ENCODE results near the gene ZDHHC22. TPM values are rescaled to one million over a fixed set of nuclear protein-coding genes. Genes with fewer than 3 reads are reported as not detected.

The ZDHHC22 gene
- total RNA-seq, 1 donor from 2014 or later = 0.40 TPM

DNA sequence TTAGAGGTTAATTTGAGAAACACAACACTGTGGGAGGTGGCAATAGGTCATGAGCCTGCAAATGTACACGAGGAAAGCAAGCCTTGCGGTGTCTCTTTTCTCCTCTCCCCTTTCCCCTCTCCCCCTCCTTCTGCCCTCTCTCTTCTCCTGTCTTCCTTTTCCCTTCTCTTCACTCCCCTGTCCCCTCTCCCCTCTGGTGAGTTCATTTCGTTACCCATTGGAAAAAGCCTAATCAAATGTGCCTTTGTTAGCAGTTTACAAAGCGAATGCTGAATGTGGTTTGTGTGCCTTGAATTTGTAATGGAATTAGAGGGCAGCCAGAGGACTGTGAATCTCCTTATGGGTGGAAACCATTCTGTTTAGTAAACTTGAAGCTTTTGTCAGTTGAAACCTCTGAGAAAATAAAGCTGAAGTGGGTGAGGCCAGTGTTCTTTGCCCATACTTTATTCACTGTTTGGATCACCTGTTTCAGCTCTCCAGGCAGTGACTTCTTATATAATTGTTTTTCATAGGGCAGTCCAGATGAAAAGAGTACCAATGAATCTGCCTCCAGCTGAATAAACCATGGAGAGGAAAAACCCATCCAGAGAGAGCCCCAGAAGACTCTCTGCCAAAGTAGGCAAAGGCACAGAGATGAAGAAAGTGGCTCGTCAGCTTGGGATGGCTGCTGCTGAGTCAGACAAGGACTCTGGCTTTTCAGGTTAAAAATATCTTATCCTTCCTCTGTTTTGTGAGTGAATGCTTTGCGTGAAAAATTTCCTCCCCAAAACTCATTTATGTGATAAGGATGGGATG lies 36.2 kb downstream of the ZDHHC22 start:
- DNase-seq (ENCODE audit: low read depth) = no peak

- DNase-seq (ENCODE audit: low read depth) = no peak
Observed at GRCh38 chr14:77104393-77104792, 37.2 kb downstream of the ZDHHC22 start.

- DNase-seq (ENCODE audit: low read depth) = no peak
Observed at GRCh38 chr14:77103951-77104350, 37.6 kb downstream of the ZDHHC22 start.

GRCh38 chr14:77103475-77103874 lies 38.1 kb downstream of the ZDHHC22 start:
- DNase-seq (ENCODE audit: low read depth) = no peak

GRCh38 chr14:77102154-77102553 lies 39.4 kb downstream of the ZDHHC22 start:
- DNase-seq (ENCODE audit: low read depth) = no peak

DNA sequence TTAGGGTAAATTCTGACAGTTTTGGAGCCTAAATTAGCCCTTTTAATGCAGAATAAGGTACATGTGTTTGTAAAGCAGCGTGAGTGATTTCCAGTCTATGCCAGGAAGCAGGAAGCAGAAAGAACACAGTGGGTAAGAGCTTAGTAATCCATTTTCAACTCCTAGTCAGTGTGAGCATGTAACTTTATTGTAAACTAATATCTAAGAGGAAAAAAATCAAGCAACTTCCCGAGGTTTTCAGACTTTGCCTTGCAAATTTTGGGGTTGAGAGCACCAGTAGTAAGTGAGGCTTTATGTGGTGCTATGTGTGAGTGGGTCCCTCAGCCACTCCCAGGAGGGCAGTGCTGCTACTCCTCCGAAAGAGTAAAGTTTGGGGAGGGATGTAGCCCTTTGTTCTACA lies 40.6 kb downstream of the ZDHHC22 start:
- DNase-seq (ENCODE audit: low read depth) = no peak

- DNase-seq (ENCODE audit: low read depth) = peak; percentile 57
Observed at GRCh38 chr14:77099425-77100167, 42.0 kb downstream of the ZDHHC22 start.

DNA sequence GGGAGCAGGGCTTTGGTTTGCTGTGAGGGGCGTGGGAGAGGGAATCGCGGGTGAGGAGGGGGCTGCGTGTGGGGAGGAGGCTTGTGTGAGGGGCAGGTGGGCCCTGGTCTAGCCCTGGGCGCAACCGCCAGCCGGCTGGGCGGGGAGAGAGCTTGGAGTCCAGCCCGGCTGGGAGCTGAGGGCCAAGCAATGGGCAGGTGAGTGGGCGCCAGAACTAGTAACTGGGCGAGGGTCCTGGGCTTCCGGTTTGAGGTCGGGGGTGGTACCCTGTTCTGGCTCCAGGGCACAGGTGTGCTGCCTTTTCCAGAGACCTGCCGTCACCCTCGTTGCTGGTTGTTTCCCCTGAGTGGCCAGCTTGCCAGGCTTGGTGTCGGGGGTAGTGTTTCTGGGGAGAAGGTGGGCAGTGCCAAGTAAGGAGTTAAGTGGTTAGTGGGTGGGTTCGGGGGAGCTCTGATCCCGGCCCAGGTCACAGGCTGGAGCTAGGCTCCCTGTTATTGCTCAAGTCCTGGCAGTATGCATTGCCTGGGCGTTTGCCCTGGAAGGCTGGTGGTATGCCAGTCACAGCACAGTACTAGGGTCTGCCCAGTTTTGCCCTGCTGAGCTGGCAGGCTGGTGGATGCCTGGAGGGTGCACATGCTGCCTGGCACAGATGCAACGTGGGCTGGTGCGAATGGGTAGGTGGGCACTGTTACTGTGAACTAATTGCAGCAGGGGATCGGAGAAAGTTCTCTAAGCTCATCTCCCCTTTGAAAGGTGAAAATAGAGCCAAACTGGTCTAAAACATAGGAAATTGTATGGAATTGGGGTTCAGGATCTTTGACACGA lies 42.9 kb downstream of the ZDHHC22 start:
- no peak for DNase-seq (ENCODE audit: low read depth)

- peak; percentile 99 for DNase-seq (ENCODE audit: low read depth)
Observed at GRCh38 chr14:77097700-77098528, 43.7 kb downstream of the ZDHHC22 start, which contains the start of gene CIPC. TSS of gene CIPC (plus strand) at chr14:77098258. CDS start at chr14:77105709, 7,451 bp downstream.

GRCh38 chr14:77097006-77097699 lies 44.4 kb downstream of the ZDHHC22 start:
- DNase-seq (ENCODE audit: low read depth) = peak; percentile 81

- peak; percentile 86 for DNase-seq (ENCODE audit: low read depth)
Observed at GRCh38 chr14:77094672-77095284, 46.8 kb downstream of the ZDHHC22 start.

- no peak for DNase-seq (ENCODE audit: low read depth)
Observed at GRCh38 chr14:77092676-77093075, 48.9 kb downstream of the ZDHHC22 start.

- DNase-seq (ENCODE audit: low read depth) = no peak
Observed at GRCh38 chr14:77091518-77091917, 50.1 kb downstream of the ZDHHC22 start.

DNA sequence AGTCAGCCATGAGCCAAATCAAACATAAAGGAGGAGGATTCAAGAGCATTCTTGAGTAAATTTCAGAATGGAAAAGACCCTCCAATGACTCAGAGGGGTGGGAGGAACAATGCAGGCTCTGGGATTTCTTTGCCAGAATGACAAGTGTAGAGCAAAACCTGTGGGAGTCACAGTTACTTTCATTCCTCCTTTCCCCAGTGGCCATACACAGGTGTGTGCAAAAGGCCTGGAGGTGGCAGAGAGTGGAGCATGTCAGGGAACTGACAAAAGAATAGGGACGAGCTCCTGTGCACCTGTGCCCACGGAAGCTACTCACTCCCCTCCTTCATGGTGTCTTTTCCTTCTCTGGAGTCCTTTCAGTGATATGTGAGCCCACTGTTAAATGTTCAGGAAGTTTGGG lies 52.9 kb downstream of the ZDHHC22 start:
- no peak for DNase-seq (ENCODE audit: low read depth)

DNA sequence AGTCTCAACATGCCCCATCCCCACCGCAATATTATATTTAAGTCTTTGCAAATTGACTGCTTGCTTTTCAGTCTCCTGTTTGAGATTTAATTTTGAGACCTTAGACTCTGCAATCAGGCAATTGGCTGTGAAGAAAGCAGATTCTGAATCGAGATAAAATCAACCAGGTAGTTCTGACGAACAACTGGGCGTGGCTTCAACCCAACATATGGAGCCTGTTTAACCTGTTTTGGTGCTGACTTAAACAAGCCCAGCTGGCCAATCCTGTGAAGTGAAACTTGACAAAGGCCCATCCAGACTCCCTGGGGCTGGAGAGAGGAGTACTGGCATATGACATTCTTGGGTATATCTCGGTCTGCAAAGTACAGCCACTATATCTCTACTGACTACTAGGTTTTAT lies 53.4 kb downstream of the ZDHHC22 start:
- no peak for DNase-seq (ENCODE audit: low read depth)

DNA sequence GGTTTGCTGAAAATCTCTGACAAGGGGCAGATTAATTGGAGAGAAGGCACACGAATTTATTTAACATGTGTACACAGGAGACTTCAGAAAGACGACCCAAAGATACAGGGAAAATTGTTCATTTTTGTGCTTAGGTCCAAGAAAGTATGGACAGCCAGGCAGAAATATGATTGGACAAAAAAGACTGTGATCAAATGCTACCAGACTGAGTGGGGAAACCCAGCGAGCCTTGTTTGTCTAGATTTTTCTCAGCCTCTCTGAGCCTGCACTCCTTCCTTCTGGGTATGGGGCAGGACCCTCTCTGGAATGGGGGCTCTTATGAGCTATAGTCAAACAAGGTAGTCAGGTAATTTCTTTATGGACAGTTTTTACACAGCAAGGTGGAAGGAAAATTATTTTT lies 54.0 kb downstream of the ZDHHC22 start:
- DNase-seq (ENCODE audit: low read depth) = no peak

- DNase-seq (ENCODE audit: low read depth) = no peak
Observed at GRCh38 chr14:77086951-77087350, 54.6 kb downstream of the ZDHHC22 start.

DNA sequence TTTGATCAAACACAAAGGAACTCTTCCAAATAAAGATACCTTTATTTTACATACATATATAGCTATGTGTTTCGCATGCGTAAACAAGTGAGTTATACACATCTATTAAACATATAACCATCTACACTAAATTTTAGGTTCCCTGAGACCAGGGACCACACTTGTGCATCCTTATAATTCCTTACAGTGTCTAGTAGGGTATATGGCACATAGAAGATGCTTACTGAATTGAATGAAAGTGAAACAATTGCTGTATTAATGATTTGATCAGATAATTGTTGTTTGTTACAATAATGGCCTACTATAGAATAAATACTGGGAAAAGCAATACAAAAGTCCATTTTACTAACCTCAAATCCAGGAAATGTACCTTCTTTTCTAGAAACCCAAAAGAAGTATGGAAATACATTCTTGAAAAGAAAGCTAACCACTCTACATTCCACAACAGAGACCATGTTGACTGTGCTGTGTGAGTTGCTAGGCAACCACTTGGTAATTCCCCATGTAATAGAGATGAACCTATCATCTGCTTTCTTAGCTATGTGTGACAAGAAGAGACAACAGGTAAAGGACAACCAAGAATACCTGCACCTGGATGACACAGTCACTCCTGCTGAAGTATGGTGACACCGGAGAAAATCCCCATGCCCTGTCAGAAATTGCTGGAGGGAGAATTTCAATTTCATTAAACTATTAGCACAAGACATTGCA lies 55.4 kb downstream of the ZDHHC22 start:
- peak; percentile 42 for DNase-seq (ENCODE audit: low read depth)

GRCh38 chr14:77085538-77085937 lies 56.1 kb downstream of the ZDHHC22 start:
- no peak for DNase-seq (ENCODE audit: low read depth)

Data from myocyte (in vitro differentiated cells).